Keratinocyte (primary cell): ENCODE results near the gene SLC25A1. TPM values are rescaled to one million over a fixed set of nuclear protein-coding genes. Genes with fewer than 3 reads are reported as not detected.

ENCODE experiments used
- DNase-seq: peaks from one replicate; pipeline ENCODE4 v3.0.0-alpha.2; 2011; ENCODE audit warnings: low read depth, missing footprints, low spot score
- FAIRE-seq: peaks from 2 replicates; lab custom pipeline; 2011; peaks lifted over from hg19 to GRCh38; lab: Jason Lieb, UNC
- H2AFZ ChIP-seq: 2 replicates; pipeline ENCODE4 v1.6.0; 2012; ENCODE audit warnings: low read length, control low read depth, inconsistent platforms; ENCODE audit not compliant: control insufficient read depth
- H3K27ac ChIP-seq: 2 replicates; pipeline ENCODE4 v1.5.1; 2011; ENCODE audit warnings: low read length; ENCODE audit not compliant: control insufficient read depth, insufficient read depth
- H3K27me3 ChIP-seq: 3 replicates; pipeline ENCODE4 v1.6.0; 2011; ENCODE audit warnings: low read length; ENCODE audit not compliant: control insufficient read depth, insufficient read depth; ENCODE audit errors: extremely low read depth
- H3K36me3 ChIP-seq, 2 experiments: 2 replicates in 1 of 2; 3 replicates in 1 of 2; pipeline ENCODE4 v1.5.1; 2011; ENCODE audit warnings: low read length in 2 of 2, mild to moderate bottlenecking in 1 of 2; ENCODE audit not compliant: control insufficient read depth in 2 of 2, insufficient read depth in 2 of 2; ENCODE audit errors: extremely low read depth in 1 of 2
- H3K4me1 ChIP-seq: 3 replicates; pipeline ENCODE4 v1.5.1; 2011; ENCODE audit warnings: low read length; ENCODE audit not compliant: control insufficient read depth, insufficient read depth; ENCODE audit errors: extremely low read depth
- H3K4me2 ChIP-seq: 3 replicates; pipeline ENCODE4 v1.6.0; 2011; ENCODE audit warnings: low read depth, low read length; ENCODE audit not compliant: control insufficient read depth, insufficient read depth; ENCODE audit errors: extremely low read depth
- H3K4me3 ChIP-seq, 3 experiments: fragments of 200-600 bp in 1 of 3; sonication (generic) in 1 of 3; 2 replicates in 2 of 3; 3 replicates in 1 of 3; pipeline ENCODE4 v1.5.1; 2011 to 2016; ENCODE audit warnings: low read length in 3 of 3, mild to moderate bottlenecking in 3 of 3, control low read depth in 2 of 3, inconsistent platforms in 1 of 3, low read depth in 1 of 3, mixed read lengths in 1 of 3, mixed run types in 1 of 3, moderate library complexity in 1 of 3; ENCODE audit not compliant: control insufficient read depth in 2 of 3, insufficient read depth in 2 of 3; ENCODE audit errors: extremely low read depth in 1 of 3
- H3K79me2 ChIP-seq: 2 replicates; pipeline ENCODE4 v1.6.0; 2012; ENCODE audit warnings: low read length; ENCODE audit not compliant: control insufficient read depth, insufficient read depth
- H3K9ac ChIP-seq: 3 replicates; pipeline ENCODE4 v1.6.0; 2011; ENCODE audit warnings: low read length; ENCODE audit not compliant: control insufficient read depth, insufficient read depth; ENCODE audit errors: extremely low read depth
- H3K9me1 ChIP-seq: 3 replicates; pipeline ENCODE4 v1.6.0; 2011; ENCODE audit warnings: low read length; ENCODE audit not compliant: control insufficient read depth, insufficient read depth; ENCODE audit errors: extremely low read depth
- H3K9me3 ChIP-seq: 2 replicates; pipeline ENCODE4 v1.5.1; 2012; ENCODE audit warnings: low read depth, low read length; ENCODE audit not compliant: control insufficient read depth
- H4K20me1 ChIP-seq: 3 replicates; pipeline ENCODE4 v1.6.0; 2011; ENCODE audit warnings: low read length; ENCODE audit not compliant: control insufficient read depth, insufficient read depth; ENCODE audit errors: extremely low read depth
- CTCF ChIP-seq, 3 experiments: IDR thresholded peaks in 1 of 3; conservative IDR thresholded peaks in 1 of 3; optimal IDR thresholded peaks in 1 of 3; 2 replicates in 2 of 3; 3 replicates in 1 of 3; pipeline versions ENCODE3 to v1.5.1; 2011; ENCODE audit warnings: low read length in 3 of 3, mild to moderate bottlenecking in 3 of 3, moderate library complexity in 2 of 3, control low read depth in 1 of 3, inconsistent platforms in 1 of 3; ENCODE audit not compliant: insufficient read depth in 2 of 3; ENCODE audit errors: extremely low read depth in 1 of 3
- EZH2 ChIP-seq: IDR thresholded peaks from one replicate; pipeline ENCODE4 v1.6.1; 2012; ENCODE audit warnings: inconsistent platforms, mild to moderate bottlenecking, low read length, moderate library complexity
- dilution Hi-C: fragments of 300-500 bp; cut with MboI; formaldehyde crosslinking; loops from one replicate; pipeline ENCODE4 v1.7.0; 2020; ENCODE audit warnings: low sequenced_read_pairs; ENCODE audit not compliant: extremely low pct_ligation_motif_present
- polyA plus RNA-seq, 5 experiments: library from polyadenylated mRNA; depleted of rRNA in 3 of 5; stranded (reverse) in 3 of 5; stranded (forward) in 1 of 5; unstranded in 1 of 5; fragments of >200 nt; gene quantifications; 1 replicate in 1 of 5; 2 replicates in 3 of 5; 3 replicates in 1 of 5; pipeline versions ENCODE4 v1.2.1 to v1.2.3, GENCODE V29; 2011 to 2012; ENCODE audit warnings: missing spikeins in 2 of 5, low read depth in 1 of 5, low replicate concordance in 1 of 5

The SLC25A1 gene
- polyA plus RNA-seq, 1 donor (not counting 4 experiments of a cell fraction or from before 2014, with no cell fraction given), result 27.7 TPM

GRCh38 chr22:19142394-19142793, 36.1 kb downstream of the SLC25A1 start:
- TF ChIP-seq CTCF (optimal IDR thresholded peaks at IDR 0.05 in 1 of 3, IDR thresholded peaks at IDR 0.05 in 1 of 3, conservative IDR thresholded peaks at IDR 0.05 in 1 of 3; ENCODE audit: extremely low read depth in 1 of 3, insufficient read depth in 2 of 3, low read length in 3 of 3), result no peak
- no peak overlapping the region for H2AFZ ChIP-seq
- dilution Hi-C loops, result no loop called here
- FAIRE-seq, result no peak
- no peaks in the 10 kb centered on the region for H3K9me3 ChIP-seq
- H3K27me3 ChIP-seq, result no peaks in the 10 kb centered on the region
- no peaks in the 10 kb centered on the region for H3K9me1 ChIP-seq
- no peak overlapping the region for H3K9ac ChIP-seq
- H4K20me1 ChIP-seq, result no peaks in the 10 kb centered on the region
- DNase-seq, result no peak
- peaks cover 20% of the 10 kb centered on the region for H3K79me2 ChIP-seq
- peaks cover 14 to 30% of the 10 kb centered on the region in 2 experiments for H3K36me3 ChIP-seq
- no peak overlapping the region for H3K4me2 ChIP-seq
- no peak overlapping the region for H3K27ac ChIP-seq
- H3K4me3 ChIP-seq, result no peak overlapping the region
- peaks cover 6% of the 10 kb centered on the region for H3K4me1 ChIP-seq

- FAIRE-seq (no peak), DNase-seq (no peak)
- Histone ChIP-seq H2AFZ (no peak overlapping the region), H3K27me3 (no peaks in the 10 kb centered on the region), H3K79me2 (peaks cover 20% of the 10 kb centered on the region), H3K4me1 (peaks cover 6% of the 10 kb centered on the region), H3K4me2 (no peak overlapping the region), H3K9ac (no peak overlapping the region), H3K4me3 (no peak overlapping the region), H3K9me1 (no peaks in the 10 kb centered on the region), H3K27ac (no peak overlapping the region), H4K20me1 (no peaks in the 10 kb centered on the region), H3K9me3 (no peaks in the 10 kb centered on the region), H3K36me3 (peaks cover 14 to 34% of the 10 kb centered on the region in 2 experiments)
- dilution Hi-C loops, result no loop called here
- TF ChIP-seq CTCF (optimal IDR thresholded peaks at IDR 0.05 in 1 of 3, IDR thresholded peaks at IDR 0.05 in 1 of 3, conservative IDR thresholded peaks at IDR 0.05 in 1 of 3; ENCODE audit: extremely low read depth in 1 of 3, insufficient read depth in 2 of 3, low read length in 3 of 3), result no peak
- TF ChIP-seq EZH2, result no peak
Measured at GRCh38 chr22:19139974-19140373, 38.6 kb downstream of the SLC25A1 start.
